GM15510 (cell line): ENCODE measurements around the gene TGFB1.

Source experiments
- POLR2A ChIP-seq: IDR thresholded peaks from 3 replicates; pipeline ENCODE4 v1.6.1; 2011; ENCODE audit warnings: borderline replicate concordance; ENCODE audit not compliant: insufficient read length; ENCODE audit errors: extremely low read depth

The TGFB1 gene

DNA sequence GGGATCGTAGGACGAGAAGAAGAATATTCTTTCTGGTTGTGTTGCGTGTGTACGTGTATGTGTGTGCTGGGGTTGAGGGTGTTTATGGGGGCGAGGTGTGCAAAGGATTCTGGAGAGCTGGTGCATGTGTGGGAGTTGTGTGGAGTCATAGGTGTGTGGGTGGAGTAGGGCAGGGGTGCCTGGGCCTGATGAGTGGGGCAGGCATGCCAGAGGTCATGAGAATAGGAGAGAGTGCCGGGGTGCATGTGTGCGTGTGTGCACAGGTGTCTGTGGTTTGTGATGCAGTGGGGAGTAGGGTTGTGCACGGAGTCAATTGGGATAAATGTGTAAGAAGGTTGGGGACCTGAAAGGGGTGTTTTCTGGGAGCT is 23.3 kb upstream of the TGFB1 start:
- TF ChIP-seq POLR2A, result no peak

DNA sequence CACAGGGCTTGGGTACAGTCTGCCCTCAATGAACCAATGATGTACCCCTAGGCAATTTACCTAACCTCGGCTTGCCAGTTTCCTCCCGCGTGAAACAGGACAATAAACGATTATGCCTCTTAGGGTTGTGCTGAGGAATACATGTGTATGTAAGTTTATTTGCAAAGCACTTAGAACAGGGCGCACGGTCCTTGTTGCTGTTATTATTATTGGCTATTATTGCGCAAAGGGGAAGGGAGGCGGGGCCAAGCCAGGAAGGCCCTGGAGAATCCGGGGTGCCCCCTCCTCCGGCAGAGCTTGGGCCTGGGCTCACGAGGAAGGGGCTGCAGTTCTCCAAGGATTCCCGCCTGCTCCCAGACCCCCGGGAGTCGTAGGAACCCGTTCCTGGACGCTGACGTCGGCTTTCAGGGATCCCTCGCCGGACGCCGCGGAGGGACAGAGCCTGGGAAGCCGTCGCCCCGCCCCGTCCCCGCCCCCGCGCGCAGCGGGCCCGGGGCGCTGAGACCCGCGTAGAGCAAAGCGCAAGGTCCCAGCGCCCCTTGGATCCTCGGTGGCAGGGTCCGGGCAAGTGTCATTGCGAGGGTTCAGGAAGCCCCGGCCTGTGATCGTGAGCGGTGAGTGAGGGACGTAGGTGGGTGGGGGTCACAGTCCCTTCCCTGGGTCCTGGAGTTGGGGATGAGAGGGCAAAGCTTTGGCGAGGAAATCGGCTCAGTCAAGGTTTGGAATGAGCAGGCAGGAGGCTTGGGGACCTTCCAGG is 22.7 kb upstream of the TGFB1 start, which contains the start of gene TMEM91:
TSS of gene TMEM91 (plus strand) at position 293 of the 757 bp plus-strand sequence. CDS start 1,777 bp downstream, outside the sequence.
- TF ChIP-seq POLR2A, result no peak

DNA sequence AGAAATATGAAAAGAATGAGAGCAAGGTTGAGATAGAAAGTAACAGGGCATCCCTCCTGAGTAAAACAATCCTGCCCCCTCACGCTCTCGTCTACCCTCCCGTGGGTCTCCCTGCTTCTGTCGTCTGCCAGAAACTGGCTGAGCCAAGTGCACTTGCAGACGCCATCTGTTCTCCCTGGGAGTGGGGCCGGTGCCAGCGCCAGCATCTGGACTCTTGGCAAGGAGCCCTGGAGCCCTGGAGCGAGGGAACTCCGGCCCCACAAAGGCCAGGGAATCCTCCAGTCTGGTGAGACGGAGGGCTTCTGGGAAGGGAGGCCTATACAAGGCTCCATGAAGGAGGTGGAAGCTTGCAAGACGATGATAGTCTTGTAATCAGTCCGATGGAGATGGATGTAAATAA is 20.3 kb upstream of the TGFB1 start:
- no peak for TF ChIP-seq POLR2A

DNA sequence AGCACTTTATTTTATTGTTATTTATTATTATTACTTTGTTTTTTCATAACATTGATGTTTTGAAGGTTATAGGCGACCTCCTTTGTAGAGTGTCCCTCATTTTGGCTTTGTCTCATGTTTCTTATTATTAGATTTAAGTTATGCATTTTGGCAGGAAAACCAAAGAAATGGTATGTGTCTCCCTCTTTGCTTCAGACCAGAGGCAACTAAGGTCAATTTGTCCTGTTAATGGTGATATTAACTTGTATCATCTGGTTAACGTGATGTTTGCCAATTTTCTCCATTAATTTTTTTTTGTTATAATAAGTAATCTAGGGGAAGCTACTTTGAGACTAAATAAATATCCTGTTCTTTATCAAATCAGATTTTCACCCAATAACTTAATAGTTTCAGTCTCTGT is 18.8 kb upstream of the TGFB1 start:
- no peak for TF ChIP-seq POLR2A

DNA sequence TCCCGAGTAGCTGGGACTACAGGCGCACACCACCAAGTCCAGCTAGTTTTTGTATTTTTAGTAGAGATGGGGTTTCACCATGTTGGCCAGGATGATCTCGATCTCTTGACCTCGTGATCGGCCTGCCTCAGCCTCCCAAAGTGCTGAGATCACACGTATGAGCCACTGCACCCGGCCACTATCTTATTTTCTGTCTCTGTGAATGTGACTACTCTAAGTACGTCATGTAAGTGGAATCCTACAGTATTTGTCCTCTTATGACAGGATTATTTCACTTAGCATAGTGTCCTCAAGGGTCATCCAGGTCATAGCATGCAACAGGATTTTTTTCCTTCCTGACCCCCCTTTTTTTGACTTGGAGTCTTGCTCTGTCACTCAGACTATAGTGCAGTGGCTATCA is 17.8 kb upstream of the TGFB1 start:
- TF ChIP-seq POLR2A, result no peak

DNA sequence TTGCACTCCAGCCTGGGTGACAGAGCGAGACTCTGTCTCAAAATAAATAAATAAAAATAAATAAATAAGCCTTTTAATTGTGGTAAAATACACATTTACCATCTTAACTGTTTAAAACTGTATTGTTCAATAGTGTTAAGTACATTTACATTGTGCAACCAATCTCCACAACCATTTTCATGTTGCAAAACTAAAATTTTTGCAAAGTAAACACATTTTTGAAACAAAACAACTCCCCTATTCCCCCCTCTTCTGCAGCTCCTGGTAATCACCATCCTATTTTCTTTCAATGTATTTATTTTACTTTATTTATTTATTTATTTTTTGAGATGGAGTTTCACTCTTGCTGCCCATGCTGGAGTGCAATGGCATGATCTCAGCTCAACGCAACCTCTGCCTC is 16.0 kb upstream of the TGFB1 start:
- TF ChIP-seq POLR2A, result no peak

DNA sequence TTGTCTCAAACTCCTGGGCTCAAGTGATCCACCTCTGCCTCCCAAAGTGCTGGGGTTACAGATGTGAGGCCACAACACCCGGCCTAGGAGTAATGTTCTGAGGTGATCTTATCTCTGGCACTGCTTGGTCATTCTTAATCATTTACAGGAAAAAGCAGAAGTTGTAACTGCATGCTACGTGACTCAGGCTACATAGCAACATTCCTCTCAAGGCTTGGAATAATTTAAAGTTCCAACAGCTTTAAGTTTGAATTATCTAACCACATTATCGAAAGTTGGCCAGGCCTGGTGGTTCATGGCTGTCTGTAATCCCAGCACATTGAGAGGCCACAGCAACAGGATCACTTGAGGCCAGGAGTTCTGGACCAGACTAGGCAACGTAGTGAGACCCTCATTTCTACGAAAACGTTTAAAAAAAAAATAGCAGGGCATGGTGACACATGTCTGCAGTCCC is 14.2 kb upstream of the TGFB1 start:
- TF ChIP-seq POLR2A, result no peak

DNA sequence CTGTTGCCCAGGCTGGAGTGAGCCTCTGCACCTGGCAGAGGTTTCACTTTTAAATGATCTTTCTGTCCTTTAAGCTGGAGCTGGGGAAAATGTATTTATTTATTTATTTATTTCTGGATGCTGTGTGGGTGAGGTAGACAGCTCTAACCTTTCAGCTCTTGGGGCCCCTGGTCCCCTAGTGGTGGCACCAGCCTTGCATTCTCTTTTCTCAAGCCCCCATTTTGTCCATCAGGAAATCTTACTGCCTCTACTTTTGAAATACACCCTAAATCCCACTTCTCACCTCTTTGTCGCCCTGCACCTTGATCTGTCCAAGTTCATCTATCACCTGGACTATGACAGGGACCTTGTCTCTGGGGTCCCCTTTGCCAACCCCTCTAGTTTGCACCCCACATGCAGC is 12.4 kb upstream of the TGFB1 start:
- no peak for TF ChIP-seq POLR2A

DNA sequence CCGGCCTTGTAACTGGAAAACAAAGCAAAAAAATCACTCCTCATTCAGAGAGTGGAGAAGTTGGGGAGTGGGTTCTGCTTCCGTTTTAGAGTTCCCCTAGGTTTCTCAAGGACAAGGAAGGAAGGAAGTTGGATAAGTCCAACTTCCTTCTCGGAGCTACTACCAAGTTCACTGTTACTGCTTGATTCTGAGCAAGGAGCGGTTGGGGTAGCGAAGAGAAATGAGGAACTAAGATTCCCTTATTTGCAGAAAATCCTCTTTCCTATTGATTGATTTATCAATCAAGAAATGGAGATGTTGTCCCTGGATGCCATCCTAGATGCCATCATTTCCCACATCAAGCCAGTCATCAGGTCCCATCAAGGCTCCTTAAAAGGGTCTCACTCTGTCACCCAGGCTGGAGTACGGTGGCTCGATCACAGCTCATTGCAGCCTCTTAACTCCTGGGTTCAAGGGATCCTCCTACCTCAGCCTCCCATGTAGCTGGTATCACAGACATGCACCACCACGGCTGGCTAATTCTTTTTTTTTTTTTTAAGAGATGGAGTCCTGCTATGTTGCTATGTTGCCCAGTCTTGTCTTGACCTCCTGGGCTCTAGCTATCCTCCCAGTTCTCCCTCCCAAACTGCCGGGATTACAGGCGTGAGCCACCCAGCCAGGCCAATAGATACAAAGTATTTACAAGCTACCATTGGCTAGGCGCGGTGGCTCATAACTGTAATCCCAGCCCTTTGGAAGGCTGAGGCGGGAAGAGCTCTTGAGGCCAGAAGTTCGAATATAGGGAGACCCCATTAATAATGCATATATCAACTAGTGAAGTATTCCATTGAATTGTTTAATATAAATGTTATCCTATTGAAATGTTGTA is 11.0 kb upstream of the TGFB1 start:
- no peak for TF ChIP-seq POLR2A

DNA sequence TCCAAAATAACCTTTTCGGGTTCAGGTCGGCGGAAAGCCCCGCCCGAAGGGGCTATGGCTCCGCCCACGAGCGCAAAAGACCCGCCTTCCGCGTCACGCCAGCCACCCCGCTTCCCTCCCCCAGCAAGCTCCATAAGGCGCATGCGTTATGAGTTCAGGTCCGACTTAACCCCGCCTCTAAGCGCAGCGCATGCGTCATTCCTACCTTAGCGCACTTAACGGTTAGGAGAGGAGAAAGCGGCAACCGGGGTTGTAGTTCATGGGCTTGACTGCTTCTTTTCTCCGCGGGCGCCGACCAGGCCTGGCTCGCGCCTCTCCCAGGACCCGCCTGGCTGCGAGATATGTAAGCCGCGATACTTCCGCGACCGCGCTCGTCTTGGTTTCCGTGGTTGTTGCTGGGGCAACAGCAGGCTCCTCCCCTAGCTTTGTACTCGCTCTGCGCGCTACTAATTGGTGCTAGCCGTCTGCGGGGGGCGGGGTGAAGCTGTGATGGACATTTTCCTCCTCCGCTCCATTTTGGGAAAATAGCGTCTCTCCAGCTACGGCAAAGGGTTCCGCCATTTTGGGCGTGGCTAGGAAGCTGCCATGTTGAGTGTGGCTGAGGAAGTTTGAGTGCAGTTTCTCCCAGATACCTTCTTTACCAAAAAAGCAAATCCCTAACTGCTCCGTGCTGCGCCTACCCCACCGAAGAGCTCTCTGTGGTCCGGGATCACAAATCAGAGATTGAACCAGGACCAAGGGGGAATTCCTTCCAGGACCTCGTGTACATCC is 10.2 kb upstream of the TGFB1 start, which contains the start of gene B9D2:
TSS of gene B9D2 (minus strand) at position 397 of the 771 bp plus-strand sequence. CDS start 630 bp downstream, outside the sequence.
- TF ChIP-seq POLR2A, result peak; percentile 71

DNA sequence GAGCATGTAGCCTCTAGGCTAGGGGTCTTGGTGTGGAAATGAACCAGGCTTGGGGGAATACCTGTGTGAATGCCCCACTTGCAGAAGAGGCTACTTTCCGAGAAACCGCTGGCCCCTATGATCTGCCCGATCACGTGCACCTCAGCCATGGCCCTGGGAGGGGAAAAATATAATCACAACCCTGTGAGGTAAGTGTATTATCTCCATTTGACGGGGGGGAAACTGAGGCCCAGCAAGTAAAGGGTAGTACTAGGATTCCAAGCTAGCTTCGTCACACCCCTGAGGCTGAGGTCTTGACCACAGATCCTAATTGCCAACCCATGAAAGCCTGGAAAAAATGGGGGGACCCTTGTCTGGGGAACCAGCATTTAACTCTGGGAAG is 9.6 kb upstream of the TGFB1 start:
- no peak for TF ChIP-seq POLR2A

DNA sequence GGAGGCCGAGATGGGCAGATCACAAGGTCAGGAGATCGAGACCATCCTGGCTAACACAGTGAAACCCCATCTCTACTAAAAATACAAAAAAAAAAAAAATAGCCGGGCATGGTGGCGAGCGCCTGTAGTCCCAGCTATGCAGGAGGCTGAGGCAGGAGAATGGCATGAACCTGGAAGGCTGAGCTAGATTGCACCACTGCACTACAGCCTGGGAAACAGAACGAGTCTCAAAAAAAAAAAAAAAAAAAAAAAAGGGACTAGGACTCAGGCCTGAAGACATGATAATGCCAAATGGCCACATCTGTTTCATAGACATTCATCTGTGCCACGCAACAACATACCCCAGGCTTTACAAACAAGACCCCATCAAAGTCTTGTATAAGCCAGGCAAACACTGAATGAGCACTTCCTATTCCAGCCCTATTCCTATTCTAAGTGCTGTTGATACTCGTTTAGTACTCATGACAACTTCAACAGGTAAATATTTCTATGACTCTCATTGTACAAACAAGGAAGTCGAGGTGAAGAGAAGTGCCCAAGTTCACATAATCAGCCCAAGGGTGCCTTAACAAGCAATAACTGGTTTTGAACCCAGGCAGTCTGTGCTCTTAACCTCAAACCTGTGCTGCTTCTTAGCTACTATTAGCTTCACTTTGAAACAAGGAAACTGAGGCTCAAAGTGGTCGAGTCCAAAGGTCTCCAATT is 8.6 kb upstream of the TGFB1 start:
- no peak for TF ChIP-seq POLR2A

DNA sequence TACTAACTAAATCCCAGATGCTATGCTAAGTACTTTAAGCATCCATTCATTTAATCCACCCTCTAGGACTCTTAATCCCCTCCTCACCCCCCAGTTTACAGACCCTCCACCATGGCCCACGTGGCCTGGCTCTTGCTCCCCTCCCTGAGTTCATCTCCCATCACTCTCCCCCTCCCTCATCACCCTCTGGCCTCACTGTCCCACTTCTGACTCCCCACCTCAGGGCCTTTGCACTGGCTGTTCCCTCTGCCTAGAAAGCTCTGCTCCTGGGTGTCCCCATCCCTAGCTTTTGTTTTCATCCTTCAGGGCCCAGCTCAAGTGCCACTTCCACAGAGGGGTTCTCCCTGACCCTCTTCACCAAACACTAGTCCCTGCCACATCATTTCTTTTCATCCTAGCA is 6.0 kb upstream of the TGFB1 start:
- no peak for TF ChIP-seq POLR2A

DNA sequence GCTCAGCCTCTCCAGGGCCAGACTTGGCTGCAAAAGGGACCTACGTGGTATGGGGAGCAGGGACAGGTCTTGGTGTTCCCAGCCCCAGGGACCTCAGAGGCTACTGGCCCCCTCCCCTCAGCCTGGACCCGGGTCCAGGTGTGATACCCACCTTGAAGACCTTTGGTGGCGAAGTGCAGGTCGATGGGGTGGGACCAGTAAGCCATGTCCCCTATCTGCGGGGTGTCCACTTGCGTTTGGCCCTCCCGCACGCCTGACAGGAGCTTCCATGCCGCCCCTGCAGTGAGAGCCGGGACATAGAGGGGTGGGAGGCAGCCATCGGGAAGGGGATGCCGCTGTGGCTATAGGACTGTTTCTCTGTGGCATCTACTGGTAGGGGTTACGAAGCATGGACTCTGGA is 4.0 kb upstream of the TGFB1 start:
- TF ChIP-seq POLR2A, result no peak
